Measurements from ENCODE around the gene ARL4A. TPM values are rescaled to one million over a fixed set of nuclear protein-coding genes. Genes with fewer than 3 reads are reported as not detected.

Gene ARL4A
- total RNA-seq, 1 experiment from 2014 or later: 39.4 TPM

DNA sequence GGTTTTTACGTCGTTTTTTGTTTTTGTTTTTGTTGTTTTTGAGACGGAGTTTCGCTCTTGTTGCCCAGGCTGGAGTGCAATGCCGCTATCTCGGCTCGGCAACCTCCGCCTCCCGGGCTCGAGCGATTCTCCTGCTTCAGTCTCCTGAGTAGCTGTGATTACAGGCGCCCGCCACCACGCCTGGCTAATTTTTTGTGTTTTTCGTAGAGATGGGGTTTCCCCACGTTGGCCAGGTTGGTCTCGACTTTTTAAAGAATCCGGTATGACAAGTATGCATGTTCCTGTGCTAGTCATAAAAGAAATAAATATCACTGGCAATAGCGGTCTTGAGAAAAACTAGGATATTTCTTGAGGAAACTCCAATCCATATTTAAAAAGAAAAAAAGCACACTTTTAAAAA is 2.7 kb upstream of the ARL4A start:
- no peak overlapping the region for H2BK5ac ChIP-seq (ENCODE audit: insufficient read length, low read length)
- no peak for DNase-seq
- Mint-ChIP-seq H3K27me3 (ENCODE audit: low read depth) (no peaks in the 10 kb centered on the region; the same call in 1 of the 2 replicates), H3K9me3 (no peaks in the 10 kb centered on the region), H3K27ac (peak overlapping the region in 1 of 3 experiments; percentile 70; a peak in 2 of 7 replicates), H3K4me3 (no peak overlapping the region), H3K36me3 (ENCODE audit: insufficient read depth in 1 of 3, low read depth in 3 of 3) (peaks cover 0 to 7% (median 4%) of the 10 kb centered on the region in 3 experiments; a peak in 5 of 7 replicates), H3K4me1 (peaks cover 27 to 31% of the 10 kb centered on the region in 2 experiments)
- no peak overlapping the region for H3K4me2 ChIP-seq (ENCODE audit: insufficient read depth, insufficient read length, low read length)
- no peak overlapping the region for H3T11ph ChIP-seq (ENCODE audit: low read length)
- no peak overlapping the region for H2BK15ac ChIP-seq (ENCODE audit: low read depth, low read length)
- H2BK12ac ChIP-seq (ENCODE audit: insufficient read length, low read depth, low read length): no peak overlapping the region
- no peak overlapping the region for H2BK20ac ChIP-seq (ENCODE audit: low read depth, low read length, poor library complexity, severe bottlenecking)
- no peaks in the 10 kb centered on the region for H3K27me3 ChIP-seq (ENCODE audit: insufficient read depth, low read length)
- no peak overlapping the region for H4K8ac ChIP-seq (replicated peaks; ENCODE audit: insufficient read length, low read depth, low read length)
- H4K91ac ChIP-seq (ENCODE audit: insufficient read length, low read depth, low read length): no peak overlapping the region
- peaks cover 6% of the 10 kb centered on the region for H3K23me2 ChIP-seq (ENCODE audit: insufficient read length, low read depth, low read length, poor library complexity, severe bottlenecking)
- no peak overlapping the region for H2AFZ ChIP-seq (ENCODE audit: low read length)
- H3K79me1 ChIP-seq (ENCODE audit: insufficient read depth, low read depth, low read length, poor library complexity, severe bottlenecking): no peaks in the 10 kb centered on the region
- H4K20me1 ChIP-seq (ENCODE audit: control insufficient read depth, insufficient read depth, insufficient read length): no peaks in the 10 kb centered on the region
- H2AK5ac ChIP-seq (ENCODE audit: insufficient read length, low read length): no peak overlapping the region
- H3K9ac ChIP-seq (ENCODE audit: extremely low read depth, insufficient read length, low read length): no peak overlapping the region
- no peak overlapping the region for H2BK120ac ChIP-seq (ENCODE audit: low read depth, low read length, poor library complexity, severe bottlenecking)
- H3K4ac ChIP-seq (ENCODE audit: low read depth, low read length): no peak overlapping the region
- no peak overlapping the region for H3K56ac ChIP-seq (ENCODE audit: insufficient read length, low read depth, low read length)
- no peak overlapping the region for H4K5ac ChIP-seq (ENCODE audit: insufficient read length, low read depth, low read length)
- no peaks in the 10 kb centered on the region for H3K4me1 ChIP-seq (ENCODE audit: insufficient read depth, low read length)
- no peak overlapping the region for H3K23ac ChIP-seq (ENCODE audit: insufficient read length, low read depth, low read length)
- H3K18ac ChIP-seq (ENCODE audit: insufficient read length, low read depth, low read length): no peak overlapping the region
- no peaks in the 10 kb centered on the region for H3K9me3 ChIP-seq (ENCODE audit: control insufficient read depth, low read depth, low read length)
- no peak for TF ChIP-seq CTCF (conservative IDR thresholded peaks at IDR 0.05)
- no CpG with 5 or more reads among the region's 19 CpGs for WGBS (ENCODE audit: extremely low coverage, insufficient read length, low lambda C conversion rate)
- no peak overlapping the region for H3K14ac ChIP-seq (ENCODE audit: insufficient read depth, low read length)
- no peak overlapping the region for H3K27ac ChIP-seq (ENCODE audit: insufficient read length, low read depth, low read length)
- H3K79me2 ChIP-seq (ENCODE audit: insufficient read depth, low read length): peaks cover 8% of the 10 kb centered on the region; the same call in 1 of the 2 replicates

Measured in H9 (cell line).